ENCODE results near the gene ARSG. TPM values are rescaled to one million over a fixed set of nuclear protein-coding genes. Genes with fewer than 3 reads are reported as not detected.

ARSG gene
- total and polyA plus RNA-seq, 2 experiments from 2014 or later, result 1.7 to 5.1 TPM

DNA sequence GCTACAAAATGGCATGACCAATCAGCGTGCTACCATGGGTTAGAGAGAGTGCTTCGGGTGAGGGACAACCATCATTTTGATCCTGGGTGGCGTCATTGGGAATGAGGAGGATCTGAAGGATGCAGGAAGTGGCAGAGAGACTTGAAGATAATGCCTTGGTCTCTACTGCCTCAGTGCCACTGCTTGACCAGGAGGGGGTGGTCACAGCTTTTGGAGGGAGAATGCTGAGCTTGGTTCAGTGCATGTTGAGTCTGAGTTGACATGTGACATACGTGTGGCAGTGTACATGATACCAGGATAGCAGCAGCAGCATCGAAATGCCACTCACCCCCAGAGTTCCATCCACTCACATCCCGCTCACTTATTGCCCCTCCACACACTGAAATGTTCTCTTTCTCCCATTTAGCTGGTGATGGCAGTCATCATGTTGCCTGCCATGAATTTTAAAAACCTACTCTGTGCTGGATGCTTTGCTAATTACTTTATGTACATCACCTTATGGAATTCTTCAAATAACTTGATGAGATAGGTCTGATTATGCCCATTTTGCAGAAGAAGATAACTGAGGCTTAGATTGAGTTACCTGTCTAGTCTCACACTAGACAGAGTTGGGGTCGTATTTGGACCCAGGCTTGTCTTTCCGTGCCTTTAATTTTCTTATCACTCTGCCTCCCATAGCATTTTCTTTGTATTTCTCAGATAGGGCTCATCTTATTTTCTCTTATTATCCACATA is 36.7 kb downstream of the ARSG start:
- H4K20me1 ChIP-seq (replicated peaks; ENCODE audit: insufficient read depth), result no peaks in the 10 kb centered on the region
- TF ChIP-seq, protein P1, sequence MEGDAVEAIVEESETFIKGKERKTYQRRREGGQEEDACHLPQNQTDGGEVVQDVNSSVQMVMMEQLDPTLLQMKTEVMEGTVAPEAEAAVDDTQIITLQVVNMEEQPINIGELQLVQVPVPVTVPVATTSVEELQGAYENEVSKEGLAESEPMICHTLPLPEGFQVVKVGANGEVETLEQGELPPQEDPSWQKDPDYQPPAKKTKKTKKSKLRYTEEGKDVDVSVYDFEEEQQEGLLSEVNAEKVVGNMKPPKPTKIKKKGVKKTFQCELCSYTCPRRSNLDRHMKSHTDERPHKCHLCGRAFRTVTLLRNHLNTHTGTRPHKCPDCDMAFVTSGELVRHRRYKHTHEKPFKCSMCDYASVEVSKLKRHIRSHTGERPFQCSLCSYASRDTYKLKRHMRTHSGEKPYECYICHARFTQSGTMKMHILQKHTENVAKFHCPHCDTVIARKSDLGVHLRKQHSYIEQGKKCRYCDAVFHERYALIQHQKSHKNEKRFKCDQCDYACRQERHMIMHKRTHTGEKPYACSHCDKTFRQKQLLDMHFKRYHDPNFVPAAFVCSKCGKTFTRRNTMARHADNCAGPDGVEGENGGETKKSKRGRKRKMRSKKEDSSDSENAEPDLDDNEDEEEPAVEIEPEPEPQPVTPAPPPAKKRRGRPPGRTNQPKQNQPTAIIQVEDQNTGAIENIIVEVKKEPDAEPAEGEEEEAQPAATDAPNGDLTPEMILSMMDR (conservative IDR thresholded peaks at IDR 0.05; ENCODE audit: low read depth in 2 of 2), result peak; percentile 13 to 55; a peak in 2 of 4 replicates
- TF ChIP-seq EZH2 (IDR thresholded peaks at IDR 0.05; ENCODE audit: low read depth, unreplicated experiment), result no peak
- no peak overlapping the region for H3K27ac Mint-ChIP-seq
- H3K9me2 ChIP-seq (ENCODE audit: insufficient read depth), result no peaks in the 10 kb centered on the region
- H3K4me1 Mint-ChIP-seq, result peaks cover 3% of the 10 kb centered on the region; the same call in 1 of the 3 replicates
- H3K9me3 Mint-ChIP-seq, result peaks cover 33% of the 10 kb centered on the region
- H2AFZ ChIP-seq, result no peak overlapping the region
- H3K4me1 ChIP-seq (ENCODE audit: insufficient read depth), result no peaks in the 10 kb centered on the region
- H3K79me2 ChIP-seq (replicated peaks; ENCODE audit: insufficient read depth), result no peaks in the 10 kb centered on the region
- no peak overlapping the region for H3K4me2 ChIP-seq
- H3K4me3 Mint-ChIP-seq, result no peak overlapping the region
- no peaks in the 10 kb centered on the region for H3K27me3 ChIP-seq (ENCODE audit: insufficient read depth)
- no peak overlapping the region for H3K4me3 ChIP-seq
- ATAC-seq (no peak), DNase-seq (ENCODE audit: low spot score) (no peak)
- H3F3A ChIP-seq (replicated peaks; ENCODE audit: low read depth), result no peaks in the 10 kb centered on the region
- H3K36me3 ChIP-seq (ENCODE audit: insufficient read depth), result no peaks in the 10 kb centered on the region; the same call in none of the 2 replicates
- H3K36me3 Mint-ChIP-seq (ENCODE audit: low read depth), result peaks cover 27% of the 10 kb centered on the region
- H3K27ac ChIP-seq (ENCODE audit: low read depth), result no peak overlapping the region
- peaks cover 3% of the 10 kb centered on the region for H3K27me3 Mint-ChIP-seq (ENCODE audit: insufficient read depth, low read depth, poor library complexity)

DNA sequence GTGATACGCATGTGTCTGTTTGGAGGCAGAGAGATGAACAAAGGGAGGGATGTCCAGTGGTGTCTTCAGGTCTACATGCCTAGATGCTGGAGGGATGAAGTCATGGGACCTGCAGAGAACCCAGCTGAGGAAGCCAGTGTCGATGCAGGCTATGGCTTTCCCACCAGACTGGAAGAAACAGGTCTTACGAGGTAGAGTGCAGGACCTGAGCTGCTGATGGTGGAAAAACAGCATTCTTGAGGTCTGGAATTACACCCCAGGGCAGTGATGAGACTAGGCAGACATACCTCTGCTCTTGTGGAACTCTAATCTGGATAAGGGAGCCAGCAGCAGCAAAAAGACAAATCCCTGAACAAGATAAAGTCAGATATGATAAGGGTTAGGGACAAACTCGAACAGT is 37.4 kb downstream of the ARSG start:
- H3K27me3 ChIP-seq (ENCODE audit: insufficient read depth), result no peaks in the 10 kb centered on the region
- no peak overlapping the region for H3K27ac ChIP-seq (ENCODE audit: low read depth)
- Mint-ChIP-seq H3K27ac (no peak overlapping the region), H3K4me3 (no peak overlapping the region), H3K27me3 (ENCODE audit: insufficient read depth, low read depth, poor library complexity) (peaks cover 3% of the 10 kb centered on the region), H3K4me1 (peaks cover 3% of the 10 kb centered on the region; the same call in 1 of the 3 replicates), H3K9me3 (peaks cover 35% of the 10 kb centered on the region), H3K36me3 (ENCODE audit: low read depth) (peaks cover 28% of the 10 kb centered on the region)
- DNase-seq (ENCODE audit: low spot score), result no peak
- H3K4me3 ChIP-seq, result no peak overlapping the region
- H4K20me1 ChIP-seq (replicated peaks; ENCODE audit: insufficient read depth), result no peaks in the 10 kb centered on the region
- no peak for ATAC-seq
- H3K4me1 ChIP-seq (ENCODE audit: insufficient read depth), result no peaks in the 10 kb centered on the region
- no peaks in the 10 kb centered on the region for H3K79me2 ChIP-seq (replicated peaks; ENCODE audit: insufficient read depth)
- H3K9me2 ChIP-seq (ENCODE audit: insufficient read depth), result no peaks in the 10 kb centered on the region
- H3K4me2 ChIP-seq, result no peak overlapping the region
- H2AFZ ChIP-seq, result no peak overlapping the region
- no peaks in the 10 kb centered on the region for H3F3A ChIP-seq (replicated peaks; ENCODE audit: low read depth)
- no peaks in the 10 kb centered on the region; the same call in none of the 2 replicates for H3K36me3 ChIP-seq (ENCODE audit: insufficient read depth)
- TF ChIP-seq, protein P2, sequence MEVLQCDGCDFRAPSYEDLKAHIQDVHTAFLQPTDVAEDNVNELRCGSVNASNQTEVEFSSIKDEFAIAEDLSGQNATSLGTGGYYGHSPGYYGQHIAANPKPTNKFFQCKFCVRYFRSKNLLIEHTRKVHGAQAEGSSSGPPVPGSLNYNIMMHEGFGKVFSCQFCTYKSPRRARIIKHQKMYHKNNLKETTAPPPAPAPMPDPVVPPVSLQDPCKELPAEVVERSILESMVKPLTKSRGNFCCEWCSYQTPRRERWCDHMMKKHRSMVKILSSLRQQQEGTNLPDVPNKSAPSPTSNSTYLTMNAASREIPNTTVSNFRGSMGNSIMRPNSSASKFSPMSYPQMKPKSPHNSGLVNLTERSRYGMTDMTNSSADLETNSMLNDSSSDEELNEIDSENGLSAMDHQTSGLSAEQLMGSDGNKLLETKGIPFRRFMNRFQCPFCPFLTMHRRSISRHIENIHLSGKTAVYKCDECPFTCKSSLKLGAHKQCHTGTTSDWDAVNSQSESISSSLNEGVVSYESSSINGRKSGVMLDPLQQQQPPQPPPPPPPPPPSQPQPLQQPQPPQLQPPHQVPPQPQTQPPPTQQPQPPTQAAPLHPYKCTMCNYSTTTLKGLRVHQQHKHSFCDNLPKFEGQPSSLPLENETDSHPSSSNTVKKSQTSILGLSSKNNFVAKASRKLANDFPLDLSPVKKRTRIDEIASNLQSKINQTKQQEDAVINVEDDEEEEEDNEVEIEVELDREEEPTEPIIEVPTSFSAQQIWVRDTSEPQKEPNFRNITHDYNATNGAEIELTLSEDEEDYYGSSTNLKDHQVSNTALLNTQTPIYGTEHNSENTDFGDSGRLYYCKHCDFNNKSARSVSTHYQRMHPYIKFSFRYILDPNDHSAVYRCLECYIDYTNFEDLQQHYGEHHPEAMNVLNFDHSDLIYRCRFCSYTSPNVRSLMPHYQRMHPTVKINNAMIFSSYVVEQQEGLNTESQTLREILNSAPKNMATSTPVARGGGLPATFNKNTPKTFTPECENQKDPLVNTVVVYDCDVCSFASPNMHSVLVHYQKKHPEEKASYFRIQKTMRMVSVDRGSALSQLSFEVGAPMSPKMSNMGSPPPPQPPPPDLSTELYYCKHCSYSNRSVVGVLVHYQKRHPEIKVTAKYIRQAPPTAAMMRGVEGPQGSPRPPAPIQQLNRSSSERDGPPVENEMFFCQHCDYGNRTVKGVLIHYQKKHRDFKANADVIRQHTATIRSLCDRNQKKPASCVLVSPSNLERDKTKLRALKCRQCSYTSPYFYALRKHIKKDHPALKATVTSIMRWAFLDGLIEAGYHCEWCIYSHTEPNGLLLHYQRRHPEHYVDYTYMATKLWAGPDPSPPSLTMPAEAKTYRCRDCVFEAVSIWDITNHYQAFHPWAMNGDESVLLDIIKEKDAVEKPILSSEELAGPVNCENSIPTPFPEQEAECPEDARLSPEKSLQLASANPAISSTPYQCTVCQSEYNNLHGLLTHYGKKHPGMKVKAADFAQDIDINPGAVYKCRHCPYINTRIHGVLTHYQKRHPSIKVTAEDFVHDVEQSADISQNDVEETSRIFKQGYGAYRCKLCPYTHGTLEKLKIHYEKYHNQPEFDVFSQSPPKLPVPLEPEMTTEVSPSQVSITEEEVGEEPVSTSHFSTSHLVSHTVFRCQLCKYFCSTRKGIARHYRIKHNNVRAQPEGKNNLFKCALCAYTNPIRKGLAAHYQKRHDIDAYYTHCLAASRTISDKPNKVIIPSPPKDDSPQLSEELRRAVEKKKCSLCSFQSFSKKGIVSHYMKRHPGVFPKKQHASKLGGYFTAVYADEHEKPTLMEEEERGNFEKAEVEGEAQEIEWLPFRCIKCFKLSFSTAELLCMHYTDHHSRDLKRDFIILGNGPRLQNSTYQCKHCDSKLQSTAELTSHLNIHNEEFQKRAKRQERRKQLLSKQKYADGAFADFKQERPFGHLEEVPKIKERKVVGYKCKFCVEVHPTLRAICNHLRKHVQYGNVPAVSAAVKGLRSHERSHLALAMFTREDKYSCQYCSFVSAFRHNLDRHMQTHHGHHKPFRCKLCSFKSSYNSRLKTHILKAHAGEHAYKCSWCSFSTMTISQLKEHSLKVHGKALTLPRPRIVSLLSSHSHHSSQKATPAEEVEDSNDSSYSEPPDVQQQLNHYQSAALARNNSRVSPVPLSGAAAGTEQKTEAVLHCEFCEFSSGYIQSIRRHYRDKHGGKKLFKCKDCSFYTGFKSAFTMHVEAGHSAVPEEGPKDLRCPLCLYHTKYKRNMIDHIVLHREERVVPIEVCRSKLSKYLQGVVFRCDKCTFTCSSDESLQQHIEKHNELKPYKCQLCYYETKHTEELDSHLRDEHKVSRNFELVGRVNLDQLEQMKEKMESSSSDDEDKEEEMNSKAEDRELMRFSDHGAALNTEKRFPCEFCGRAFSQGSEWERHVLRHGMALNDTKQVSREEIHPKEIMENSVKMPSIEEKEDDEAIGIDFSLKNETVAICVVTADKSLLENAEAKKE (CRISPR knock-in tag; IDR thresholded peaks at IDR 0.05), result no peak
- TF ChIP-seq, protein P3, sequence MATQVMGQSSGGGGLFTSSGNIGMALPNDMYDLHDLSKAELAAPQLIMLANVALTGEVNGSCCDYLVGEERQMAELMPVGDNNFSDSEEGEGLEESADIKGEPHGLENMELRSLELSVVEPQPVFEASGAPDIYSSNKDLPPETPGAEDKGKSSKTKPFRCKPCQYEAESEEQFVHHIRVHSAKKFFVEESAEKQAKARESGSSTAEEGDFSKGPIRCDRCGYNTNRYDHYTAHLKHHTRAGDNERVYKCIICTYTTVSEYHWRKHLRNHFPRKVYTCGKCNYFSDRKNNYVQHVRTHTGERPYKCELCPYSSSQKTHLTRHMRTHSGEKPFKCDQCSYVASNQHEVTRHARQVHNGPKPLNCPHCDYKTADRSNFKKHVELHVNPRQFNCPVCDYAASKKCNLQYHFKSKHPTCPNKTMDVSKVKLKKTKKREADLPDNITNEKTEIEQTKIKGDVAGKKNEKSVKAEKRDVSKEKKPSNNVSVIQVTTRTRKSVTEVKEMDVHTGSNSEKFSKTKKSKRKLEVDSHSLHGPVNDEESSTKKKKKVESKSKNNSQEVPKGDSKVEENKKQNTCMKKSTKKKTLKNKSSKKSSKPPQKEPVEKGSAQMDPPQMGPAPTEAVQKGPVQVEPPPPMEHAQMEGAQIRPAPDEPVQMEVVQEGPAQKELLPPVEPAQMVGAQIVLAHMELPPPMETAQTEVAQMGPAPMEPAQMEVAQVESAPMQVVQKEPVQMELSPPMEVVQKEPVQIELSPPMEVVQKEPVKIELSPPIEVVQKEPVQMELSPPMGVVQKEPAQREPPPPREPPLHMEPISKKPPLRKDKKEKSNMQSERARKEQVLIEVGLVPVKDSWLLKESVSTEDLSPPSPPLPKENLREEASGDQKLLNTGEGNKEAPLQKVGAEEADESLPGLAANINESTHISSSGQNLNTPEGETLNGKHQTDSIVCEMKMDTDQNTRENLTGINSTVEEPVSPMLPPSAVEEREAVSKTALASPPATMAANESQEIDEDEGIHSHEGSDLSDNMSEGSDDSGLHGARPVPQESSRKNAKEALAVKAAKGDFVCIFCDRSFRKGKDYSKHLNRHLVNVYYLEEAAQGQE (IDR thresholded peaks at IDR 0.05; ENCODE audit: unreplicated experiment), result no peak
- no peak for TF ChIP-seq EZH2 (IDR thresholded peaks at IDR 0.05; ENCODE audit: low read depth, unreplicated experiment)
- TF ChIP-seq CREB1 (CRISPR knock-in tag; IDR thresholded peaks at IDR 0.05; ENCODE audit: low read depth), result no peak
- TF ChIP-seq, protein P4, sequence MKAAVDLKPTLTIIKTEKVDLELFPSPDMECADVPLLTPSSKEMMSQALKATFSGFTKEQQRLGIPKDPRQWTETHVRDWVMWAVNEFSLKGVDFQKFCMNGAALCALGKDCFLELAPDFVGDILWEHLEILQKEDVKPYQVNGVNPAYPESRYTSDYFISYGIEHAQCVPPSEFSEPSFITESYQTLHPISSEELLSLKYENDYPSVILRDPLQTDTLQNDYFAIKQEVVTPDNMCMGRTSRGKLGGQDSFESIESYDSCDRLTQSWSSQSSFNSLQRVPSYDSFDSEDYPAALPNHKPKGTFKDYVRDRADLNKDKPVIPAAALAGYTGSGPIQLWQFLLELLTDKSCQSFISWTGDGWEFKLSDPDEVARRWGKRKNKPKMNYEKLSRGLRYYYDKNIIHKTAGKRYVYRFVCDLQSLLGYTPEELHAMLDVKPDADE (IDR thresholded peaks at IDR 0.05), result no peak
- no peak for TF ChIP-seq POLR2AphosphoS5 (IDR thresholded peaks at IDR 0.05; ENCODE audit: low read depth)
